GM12878 (cell line): ENCODE measurements around the gene STBD1. TPM values are rescaled to one million over a fixed set of nuclear protein-coding genes. Genes with fewer than 3 reads are reported as not detected.

Experiments used
- ATAC-seq: fragments of 200-7000 bp; cut with Tn5 transposase; 3 replicates; pipeline ENCODE4 v1.9.1; 2020; ENCODE audit warnings: mild to moderate bottlenecking, moderate library complexity
- BruUV-seq: library from RNA; stranded (reverse); fragments of 400-500 nt; replicated peaks from 2 replicates; lab custom pipeline; 2021; lab: Mats Ljungman, UMichigan
- CTCF ChIA-PET: fragments of 300-600 bp; sonication (Branson Sonifier 250); formaldehyde crosslinking; extraction: SDS; loops from one replicate; lab custom pipeline; 2021; ENCODE audit warnings: inconsistent platforms; lab: Yijun Ruan, JAX
- POLR2A ChIA-PET: fragments of 350-600 bp; formaldehyde crosslinking; extraction: SDS; loops from one replicate; lab custom pipeline; 2021; ENCODE audit warnings: inconsistent platforms; lab: Charles Lee
- RAD21 ChIA-PET: fragments of 300-600 bp; sonication (Branson Sonifier 250); formaldehyde crosslinking; loops from one replicate; lab custom pipeline; 2023; ENCODE audit warnings: antibody characterized with exemption; ENCODE audit not compliant: unreplicated experiment; lab: Charles Lee
- SMC1A ChIA-PET: fragments of 300-600 bp; sonication (Branson Sonifier 250); formaldehyde crosslinking; loops from one replicate; lab custom pipeline; 2023; ENCODE audit not compliant: unreplicated experiment, uncharacterized antibody; lab: Charles Lee
- DNase-seq: peaks from one replicate; pipeline ENCODE4 v3.0.0-alpha.2; 2011; ENCODE audit warnings: low read depth, low spot score
- FAIRE-seq: peaks from 3 replicates; lab custom pipeline; 2011; peaks lifted over from hg19 to GRCh38; lab: Jason Lieb, UNC
- H2AFZ ChIP-seq: 2 replicates; pipeline ENCODE4 v1.6.0; 2011; ENCODE audit warnings: low read depth, low read length, control low read depth; ENCODE audit not compliant: control insufficient read depth
- H3K27ac ChIP-seq: 2 replicates; pipeline ENCODE4 v1.5.1; 2011; ENCODE audit warnings: control low read depth; ENCODE audit not compliant: control insufficient read depth, insufficient read depth
- H3K27me3 ChIP-seq, 2 experiments: replicated peaks in 1 of 2; 2 replicates each; pipeline versions ENCODE4 v1.6.0 to v1.6.1; 2011; ENCODE audit warnings: low read length in 1 of 2; ENCODE audit not compliant: control insufficient read depth in 2 of 2, insufficient read depth in 2 of 2
- H3K36me3 ChIP-seq, 2 experiments: 2 replicates each; pipeline ENCODE4 v1.5.1; 2011; ENCODE audit warnings: low read length in 1 of 2; ENCODE audit not compliant: control insufficient read depth in 2 of 2, insufficient read depth in 2 of 2
- H3K4me1 ChIP-seq: 2 replicates; pipeline ENCODE4 v1.6.1; 2011; ENCODE audit warnings: mild to moderate bottlenecking, low read length, moderate library complexity, mixed read lengths; ENCODE audit not compliant: control insufficient read depth, insufficient read depth
- H3K4me2 ChIP-seq: 2 replicates; pipeline ENCODE4 v1.6.0; 2011; ENCODE audit warnings: control low read depth; ENCODE audit not compliant: control insufficient read depth, insufficient read depth
- H3K4me3 ChIP-seq: fragments of 200-600 bp; sonication (generic); 2 replicates; pipeline ENCODE4 v1.5.1; 2016
- H3K79me2 ChIP-seq: 2 replicates; pipeline ENCODE4 v1.6.0; 2011; ENCODE audit warnings: low read length; ENCODE audit not compliant: control insufficient read depth, insufficient read depth
- H3K9ac ChIP-seq: 2 replicates; pipeline ENCODE4 v1.8.0; 2011; ENCODE audit warnings: low read length, control low read depth, mixed read lengths; ENCODE audit not compliant: control insufficient read depth, insufficient read depth
- H3K9me3 ChIP-seq: replicated peaks from 3 replicates; pipeline ENCODE4 v1.5.1; 2011; ENCODE audit warnings: mild to moderate bottlenecking, low read length; ENCODE audit not compliant: control insufficient read depth, insufficient read depth
- H4K20me1 ChIP-seq: 2 replicates; pipeline ENCODE4 v1.6.0; 2011; ENCODE audit not compliant: control insufficient read depth, insufficient read depth
- ASH2L ChIP-seq: fragments of 300-600, 200-600 bp; sonication (generic); IDR thresholded peaks from 2 replicates; pipeline ENCODE4 v1.6.1; 2017; ENCODE audit warnings: low read depth, mild to moderate bottlenecking, borderline replicate concordance
- BHLHE40 ChIP-seq, 2 experiments: fragments of 450-650 bp in 1 of 2; IDR thresholded peaks; 2 replicates each; pipeline ENCODE4 v1.6.1; 2011 to 2017; ENCODE audit warnings: low read depth in 2 of 2, borderline replicate concordance in 1 of 2, improper control_type of control experiment in 1 of 2, low read length in 1 of 2, mild to moderate bottlenecking in 1 of 2
- BMI1 ChIP-seq: fragments of 450-650 bp; IDR thresholded peaks from 2 replicates; pipeline ENCODE4 v1.6.1; 2016; ENCODE audit warnings: mild to moderate bottlenecking, moderate library complexity, borderline replicate concordance
- HDAC2 ChIP-seq: fragments of 200-600 bp; sonication (generic); IDR thresholded peaks from 2 replicates; pipeline ENCODE4 v1.6.1; 2017
- NRF1 ChIP-seq: conservative IDR thresholded peaks from 2 replicates; pipeline ENCODE4 v1.6.1; 2011; ENCODE audit warnings: mild to moderate bottlenecking, low read depth, low read length, improper control_type of control experiment
- POLR2AphosphoS2 ChIP-seq: IDR thresholded peaks from 2 replicates; pipeline ENCODE4 v1.6.1; 2011; ENCODE audit warnings: low read depth, mild to moderate bottlenecking, low read length, improper control_type of control experiment, moderate library complexity
- POLR2AphosphoS5 ChIP-seq: IDR thresholded peaks from 2 replicates; pipeline ENCODE4 v1.6.1; 2011; ENCODE audit warnings: mild to moderate bottlenecking, low read length, inconsistent platforms
- POU2F2 ChIP-seq: IDR thresholded peaks from 3 replicates; pipeline ENCODE4 v1.6.1; 2011; ENCODE audit warnings: low read depth, mild to moderate bottlenecking, low read length, borderline replicate concordance
- TCF12 ChIP-seq: IDR thresholded peaks from 2 replicates; pipeline ENCODE4 v1.6.1; 2011; ENCODE audit warnings: low read depth, mild to moderate bottlenecking, low read length
- in situ Hi-C: fragments of 300-500 bp; cut with MboI; formaldehyde crosslinking; loops from 9 replicates; pipeline ENCODE4 v1.14.3; 2018; ENCODE audit warnings: mixed read lengths
- intact Hi-C: fragments of 100-400 bp; cut with micrococcal nuclease; formaldehyde crosslinking; loops from one replicate; pipeline ENCODE4 v1.14.2; 2022; ENCODE audit not compliant: unreplicated experiment
- polyA plus RNA-seq, 11 experiments: library from polyadenylated mRNA; depleted of rRNA in 4 of 11; unstranded in 6 of 11; stranded (reverse) in 5 of 11; fragments of >200 nt; fragmentation: Nextera tagmentation in 4 of 11; fragmentation: Illumina TruSeq in 1 of 11; extraction: Ambion mirVana in 4 of 11; extraction: Trizol in 1 of 11; gene quantifications; 1 replicate in 1 of 11; 2 replicates in 10 of 11; pipeline versions ENCODE4 v1.2.1 to v1.2.3, GENCODE V29; 2011 to 2016; ENCODE audit warnings: inconsistent platforms in 2 of 11, missing spikeins in 2 of 11, low read depth in 1 of 11
- total RNA-seq, 4 experiments: library from RNA; depleted of rRNA in 3 of 4; stranded (reverse); fragments of >200 nt in 3 of 4; fragmentation: Illumina TruSeq in 1 of 4; extraction: Trizol in 1 of 4; gene quantifications; 2 replicates each; pipeline versions ENCODE4 v1.2.1 to v1.2.3, GENCODE V29; 2013 to 2021
- TF ChIP-seq, protein P1 (sequence below): IDR thresholded peaks from 2 replicates; pipeline ENCODE4 v1.6.1; 2012; ENCODE audit warnings: low read length, inconsistent platforms
- TF ChIP-seq, protein P2 (sequence below): fragments of 450-650 bp; IDR thresholded peaks from 2 replicates; pipeline ENCODE4 v1.6.1; 2017; ENCODE audit warnings: antibody characterized with exemption, mild to moderate bottlenecking, moderate library complexity
- TF ChIP-seq, protein P3 (sequence below): fragments of 450-650 bp; IDR thresholded peaks from 2 replicates; pipeline ENCODE4 v1.6.1; 2017; ENCODE audit warnings: mild to moderate bottlenecking, low read depth, inconsistent platforms; ENCODE audit not compliant: poor library complexity, severe bottlenecking
- TF ChIP-seq, protein P4 (sequence below), 3 experiments: IDR thresholded peaks in 2 of 3; conservative IDR thresholded peaks in 1 of 3; 2 replicates each; pipeline ENCODE4 v1.5.1; 2011; ENCODE audit warnings: low read depth in 3 of 3, low read length in 3 of 3, mild to moderate bottlenecking in 3 of 3, control low read depth in 2 of 3, moderate library complexity in 2 of 3, inconsistent platforms in 1 of 3, mixed read lengths in 1 of 3; ENCODE audit not compliant: control insufficient read depth in 2 of 3, insufficient read depth in 1 of 3; ENCODE audit errors: extremely low read depth in 1 of 3

STBD1 gene
- total and polyA plus RNA-seq, 10 of the 15 experiments (the other 5 are each of a cell fraction or from before 2014, with no cell fraction given) = 0.04 to 0.10 (median 0.05) TPM; not detected in 7

- in situ Hi-C loops = no loop called here
- intact Hi-C loops = no loop called here
- H3K4me2 ChIP-seq = no peak overlapping the region
- TF ChIP-seq NRF1 (no peak), ASH2L (no peak), POLR2AphosphoS5 (no peak), TCF12 (no peak), POU2F2 (no peak), BMI1 (no peak), BHLHE40 (IDR thresholded peaks at IDR 0.05; ENCODE audit: borderline replicate concordance in 1 of 2, low read depth in 2 of 2, low read length in 1 of 2) (no peak), HDAC2 (no peak), POLR2AphosphoS2 (no peak)
- TF ChIP-seq, protein P1, sequence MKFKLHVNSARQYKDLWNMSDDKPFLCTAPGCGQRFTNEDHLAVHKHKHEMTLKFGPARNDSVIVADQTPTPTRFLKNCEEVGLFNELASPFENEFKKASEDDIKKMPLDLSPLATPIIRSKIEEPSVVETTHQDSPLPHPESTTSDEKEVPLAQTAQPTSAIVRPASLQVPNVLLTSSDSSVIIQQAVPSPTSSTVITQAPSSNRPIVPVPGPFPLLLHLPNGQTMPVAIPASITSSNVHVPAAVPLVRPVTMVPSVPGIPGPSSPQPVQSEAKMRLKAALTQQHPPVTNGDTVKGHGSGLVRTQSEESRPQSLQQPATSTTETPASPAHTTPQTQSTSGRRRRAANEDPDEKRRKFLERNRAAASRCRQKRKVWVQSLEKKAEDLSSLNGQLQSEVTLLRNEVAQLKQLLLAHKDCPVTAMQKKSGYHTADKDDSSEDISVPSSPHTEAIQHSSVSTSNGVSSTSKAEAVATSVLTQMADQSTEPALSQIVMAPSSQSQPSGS = no peak
- TF ChIP-seq, protein P2, sequence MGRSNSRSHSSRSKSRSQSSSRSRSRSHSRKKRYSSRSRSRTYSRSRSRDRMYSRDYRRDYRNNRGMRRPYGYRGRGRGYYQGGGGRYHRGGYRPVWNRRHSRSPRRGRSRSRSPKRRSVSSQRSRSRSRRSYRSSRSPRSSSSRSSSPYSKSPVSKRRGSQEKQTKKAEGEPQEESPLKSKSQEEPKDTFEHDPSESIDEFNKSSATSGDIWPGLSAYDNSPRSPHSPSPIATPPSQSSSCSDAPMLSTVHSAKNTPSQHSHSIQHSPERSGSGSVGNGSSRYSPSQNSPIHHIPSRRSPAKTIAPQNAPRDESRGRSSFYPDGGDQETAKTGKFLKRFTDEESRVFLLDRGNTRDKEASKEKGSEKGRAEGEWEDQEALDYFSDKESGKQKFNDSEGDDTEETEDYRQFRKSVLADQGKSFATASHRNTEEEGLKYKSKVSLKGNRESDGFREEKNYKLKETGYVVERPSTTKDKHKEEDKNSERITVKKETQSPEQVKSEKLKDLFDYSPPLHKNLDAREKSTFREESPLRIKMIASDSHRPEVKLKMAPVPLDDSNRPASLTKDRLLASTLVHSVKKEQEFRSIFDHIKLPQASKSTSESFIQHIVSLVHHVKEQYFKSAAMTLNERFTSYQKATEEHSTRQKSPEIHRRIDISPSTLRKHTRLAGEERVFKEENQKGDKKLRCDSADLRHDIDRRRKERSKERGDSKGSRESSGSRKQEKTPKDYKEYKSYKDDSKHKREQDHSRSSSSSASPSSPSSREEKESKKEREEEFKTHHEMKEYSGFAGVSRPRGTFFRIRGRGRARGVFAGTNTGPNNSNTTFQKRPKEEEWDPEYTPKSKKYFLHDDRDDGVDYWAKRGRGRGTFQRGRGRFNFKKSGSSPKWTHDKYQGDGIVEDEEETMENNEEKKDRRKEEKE = no peak
- TF ChIP-seq, protein P3, sequence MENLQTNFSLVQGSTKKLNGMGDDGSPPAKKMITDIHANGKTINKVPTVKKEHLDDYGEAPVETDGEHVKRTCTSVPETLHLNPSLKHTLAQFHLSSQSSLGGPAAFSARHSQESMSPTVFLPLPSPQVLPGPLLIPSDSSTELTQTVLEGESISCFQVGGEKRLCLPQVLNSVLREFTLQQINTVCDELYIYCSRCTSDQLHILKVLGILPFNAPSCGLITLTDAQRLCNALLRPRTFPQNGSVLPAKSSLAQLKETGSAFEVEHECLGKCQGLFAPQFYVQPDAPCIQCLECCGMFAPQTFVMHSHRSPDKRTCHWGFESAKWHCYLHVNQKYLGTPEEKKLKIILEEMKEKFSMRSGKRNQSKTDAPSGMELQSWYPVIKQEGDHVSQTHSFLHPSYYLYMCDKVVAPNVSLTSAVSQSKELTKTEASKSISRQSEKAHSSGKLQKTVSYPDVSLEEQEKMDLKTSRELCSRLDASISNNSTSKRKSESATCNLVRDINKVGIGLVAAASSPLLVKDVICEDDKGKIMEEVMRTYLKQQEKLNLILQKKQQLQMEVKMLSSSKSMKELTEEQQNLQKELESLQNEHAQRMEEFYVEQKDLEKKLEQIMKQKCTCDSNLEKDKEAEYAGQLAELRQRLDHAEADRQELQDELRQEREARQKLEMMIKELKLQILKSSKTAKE = no peak
- TF ChIP-seq, protein P4, sequence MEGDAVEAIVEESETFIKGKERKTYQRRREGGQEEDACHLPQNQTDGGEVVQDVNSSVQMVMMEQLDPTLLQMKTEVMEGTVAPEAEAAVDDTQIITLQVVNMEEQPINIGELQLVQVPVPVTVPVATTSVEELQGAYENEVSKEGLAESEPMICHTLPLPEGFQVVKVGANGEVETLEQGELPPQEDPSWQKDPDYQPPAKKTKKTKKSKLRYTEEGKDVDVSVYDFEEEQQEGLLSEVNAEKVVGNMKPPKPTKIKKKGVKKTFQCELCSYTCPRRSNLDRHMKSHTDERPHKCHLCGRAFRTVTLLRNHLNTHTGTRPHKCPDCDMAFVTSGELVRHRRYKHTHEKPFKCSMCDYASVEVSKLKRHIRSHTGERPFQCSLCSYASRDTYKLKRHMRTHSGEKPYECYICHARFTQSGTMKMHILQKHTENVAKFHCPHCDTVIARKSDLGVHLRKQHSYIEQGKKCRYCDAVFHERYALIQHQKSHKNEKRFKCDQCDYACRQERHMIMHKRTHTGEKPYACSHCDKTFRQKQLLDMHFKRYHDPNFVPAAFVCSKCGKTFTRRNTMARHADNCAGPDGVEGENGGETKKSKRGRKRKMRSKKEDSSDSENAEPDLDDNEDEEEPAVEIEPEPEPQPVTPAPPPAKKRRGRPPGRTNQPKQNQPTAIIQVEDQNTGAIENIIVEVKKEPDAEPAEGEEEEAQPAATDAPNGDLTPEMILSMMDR (IDR thresholded peaks at IDR 0.05 in 2 of 3, conservative IDR thresholded peaks at IDR 0.05 in 1 of 3; ENCODE audit: control insufficient read depth in 2 of 3, extremely low read depth in 1 of 3, insufficient read depth in 1 of 3, low read depth in 3 of 3, low read length in 3 of 3) = no peak
Measured at GRCh38 chr4:76325072-76325471, 18.5 kb downstream of the STBD1 start.

More at GRCh38 chr4:76325072-76325471, 18.5 kb downstream of the STBD1 start:
- Histone ChIP-seq H4K20me1 (no peaks in the 10 kb centered on the region), H3K36me3 (no peaks in the 10 kb centered on the region), H3K79me2 (no peaks in the 10 kb centered on the region), H3K27me3 (no peaks in the 10 kb centered on the region), H3K27ac (no peak overlapping the region), H3K4me1 (no peaks in the 10 kb centered on the region), H3K9ac (no peak overlapping the region), H3K4me3 (no peak overlapping the region), H3K9me3 (peaks cover 5% of the 10 kb centered on the region; the same call in 2 of the 3 replicates), H2AFZ (no peak overlapping the region)
- ChIA-PET RAD21 (no interaction called here), POLR2A (no interaction called here), CTCF (interaction anchor here (1.1 kb wide), 1 partner anchor 53 kb away, joined by 3 read pairs; no protein-coding TSS in a partner anchor), SMC1A (no interaction called here)
- ATAC-seq = no peak
- no peak for FAIRE-seq
- BruUV-seq = no TSS peak
- DNase-seq = no peak
